CD4-positive, alpha-beta T cell (primary cell): ENCODE data around the gene EIF3A. TPM values are rescaled to one million over a fixed set of nuclear protein-coding genes. Genes with fewer than 3 reads are reported as not detected.
A peak's percentile ranks its signal among the peaks of the same experiment; 100 is the strongest.
"Not testable (repeated sequence)": the region's sequence is repeated elsewhere in the genome, so short reads cannot be mapped to it uniquely, and the experiment has no call there.

Source experiments
- ATAC-seq: fragments of 200-7000 bp; cut with Tn5 transposase; one replicate; pipeline ENCODE4 v1.10.0; 2022; ENCODE audit warnings: mild to moderate bottlenecking; ENCODE audit not compliant: poor library complexity
- CTCF ChIA-PET: fragments of 350-600 bp; sonication (Branson Sonifier 250); formaldehyde crosslinking; loops from one replicate; lab custom pipeline; 2021; ENCODE audit warnings: antibody characterized with exemption, inconsistent platforms; lab: Charles Lee
- POLR2A ChIA-PET: fragments of 350-600 bp; sonication (Branson Sonifier 250); formaldehyde crosslinking; loops from one replicate; lab custom pipeline; 2021; ENCODE audit warnings: antibody characterized with exemption, inconsistent platforms; lab: Charles Lee
- DNase-seq, 14 experiments: peaks; one replicate each; pipeline ENCODE4 v3.0.0-alpha.2; 2013 to 2020; ENCODE audit warnings: mixed read lengths in 2 of 14
- H3K27ac ChIP-seq, 2 donors: one replicate each; pipeline versions ENCODE4 v1.5.1 to v1.7.0; 2013; ENCODE audit warnings: low read length in 2 of 2, low read depth in 1 of 2, mild to moderate bottlenecking in 1 of 2
- H3K27me3 ChIP-seq, 2 experiments: 1 replicate in 1 of 2; 2 replicates in 1 of 2; pipeline versions ENCODE4 v1.6.1 to v1.7.0; 2013; ENCODE audit warnings: low read length in 2 of 2, control low read depth in 1 of 2, mild to moderate bottlenecking in 1 of 2, moderate library complexity in 1 of 2; ENCODE audit not compliant: insufficient read depth in 2 of 2, control insufficient read depth in 1 of 2
- H3K36me3 ChIP-seq: one replicate; pipeline ENCODE4 v1.6.1; 2013; ENCODE audit warnings: low read length, control low read depth; ENCODE audit not compliant: insufficient read depth
- H3K4me1 ChIP-seq: one replicate; pipeline ENCODE4 v1.6.1; 2013; ENCODE audit warnings: low read length, control low read depth; ENCODE audit not compliant: insufficient read depth
- H3K4me3 ChIP-seq: one replicate; pipeline ENCODE4 v1.5.1; 2013; ENCODE audit warnings: mild to moderate bottlenecking, low read length, moderate library complexity
- H3K9me3 ChIP-seq, 2 experiments: 1 replicate in 1 of 2; 2 replicates in 1 of 2; pipeline versions ENCODE4 v1.6.1 to v1.7.0; 2013; ENCODE audit warnings: low read length in 2 of 2, mild to moderate bottlenecking in 2 of 2, control low read depth in 1 of 2, moderate library complexity in 1 of 2; ENCODE audit not compliant: control insufficient read depth in 1 of 2, insufficient read depth in 1 of 2
- H3K27ac Mint-ChIP-seq: one replicate; pipeline ENCODE4 v1.8.0; 2020; ENCODE audit warnings: mixed read lengths
- H3K27me3 Mint-ChIP-seq: one replicate; pipeline ENCODE4 v1.8.0; 2021; ENCODE audit warnings: mixed read lengths
- H3K36me3 Mint-ChIP-seq: one replicate; pipeline ENCODE4 v1.8.0; 2021; ENCODE audit warnings: low read depth, mixed read lengths
- H3K4me1 Mint-ChIP-seq: one replicate; pipeline ENCODE4 v1.8.0; 2021; ENCODE audit warnings: low read depth, mixed read lengths
- H3K4me3 Mint-ChIP-seq: one replicate; pipeline ENCODE4 v1.8.0; 2020; ENCODE audit warnings: mild to moderate bottlenecking, mixed read lengths
- H3K9me3 Mint-ChIP-seq: one replicate; pipeline ENCODE4 v1.8.0; 2020; ENCODE audit warnings: mixed read lengths
- intact Hi-C, 2 experiments: fragments of 100-400 bp; cut with DNase I in 1 of 2; cut with micrococcal nuclease in 1 of 2; formaldehyde crosslinking; loops; one replicate each; pipeline versions ENCODE4 v1.15.1 to v1.9.0; 2023 to 2025; cut with DNase I, micrococcal nuclease
- total RNA-seq, 174 experiments: library from RNA in 2 of 174; stranded (reverse) in 2 of 174; gene quantifications; one replicate each; pipeline ENCODE4 v1.2.3 and lab custom pipeline; 2021 to 2026
- TF ChIP-seq, protein P1 (sequence below): fragments of 200-600 bp; IDR thresholded peaks from one replicate; pipeline ENCODE4 v1.8.0; 2022; ENCODE audit warnings: antibody characterized with exemption, mild to moderate bottlenecking

The EIF3A gene
- total RNA-seq, 2 experiments from 2014 or later: 129 TPM

- H3K9me3 Mint-ChIP-seq, H3K4me3 ChIP-seq, H3K27me3 ChIP-seq, H3K27me3 Mint-ChIP-seq, H3K27ac ChIP-seq, CTCF ChIA-PET, ATAC-seq, DNase-seq, H3K9me3 ChIP-seq, H3K27ac Mint-ChIP-seq: not testable (repeated sequence)
- peaks cover 24% of the 10 kb centered on the region for H3K4me1 ChIP-seq
- peaks cover 13% of the 10 kb centered on the region for H3K4me1 Mint-ChIP-seq
- POLR2A ChIA-PET: interaction anchor here (1.0 to 2.8 kb wide), 2 partner anchors 26 to 38 kb away, joined by 3 to 40 read pairs; partner anchors contain the start of gene EIF3A
- peaks cover 25% of the 10 kb centered on the region for H3K36me3 Mint-ChIP-seq
- H3K4me3 Mint-ChIP-seq: peak overlapping the region; percentile 25
- H3K36me3 ChIP-seq: peaks cover 24% of the 10 kb centered on the region
- intact Hi-C loops: loop anchor here in 1 of 2 experiments (2.0 to 10.0 kb wide), 2 partner anchors 59 to 619 kb away; partner anchors contain the start of genes INPP5F and SFXN4
These were observed 25.3 kb upstream of the EIF3A start for GRCh38 chr10:119105899-119106298.

GRCh38 chr10:119105155-119105554 lies 24.5 kb upstream of the EIF3A start:
- Histone ChIP-seq H3K4me3 (peak overlapping the region; percentile 66), H3K27ac (no peak overlapping the region), H3K9me3 (no peaks in the 10 kb centered on the region), H3K36me3 (peaks cover 17% of the 10 kb centered on the region), H3K27me3 (no peaks in the 10 kb centered on the region), H3K4me1 (peaks cover 26% of the 10 kb centered on the region)
- Mint-ChIP-seq H3K9me3 (no peaks in the 10 kb centered on the region), H3K4me1 (peaks cover 13% of the 10 kb centered on the region), H3K4me3 (peak overlapping the region; percentile 85), H3K27me3 (no peaks in the 10 kb centered on the region), H3K36me3 (peaks cover 19% of the 10 kb centered on the region), H3K27ac (peak overlapping the region; percentile 69)
- CTCF ChIA-PET: interaction anchor here (1.2 kb wide), 2 partner anchors 9 to 26 kb away, joined by 3 to 4 read pairs; no protein-coding TSS in a partner anchor
- DNase-seq (no peak), ATAC-seq (no peak)
- POLR2A ChIA-PET: interaction anchor here (0.6 to 4.8 kb wide), 8 partner anchors 15 to 767 kb away, joined by 3 to 58 read pairs (median 6); partner anchors contain the start of genes EIF3A, MCMBP and RGS10
- TF ChIP-seq, protein P1, sequence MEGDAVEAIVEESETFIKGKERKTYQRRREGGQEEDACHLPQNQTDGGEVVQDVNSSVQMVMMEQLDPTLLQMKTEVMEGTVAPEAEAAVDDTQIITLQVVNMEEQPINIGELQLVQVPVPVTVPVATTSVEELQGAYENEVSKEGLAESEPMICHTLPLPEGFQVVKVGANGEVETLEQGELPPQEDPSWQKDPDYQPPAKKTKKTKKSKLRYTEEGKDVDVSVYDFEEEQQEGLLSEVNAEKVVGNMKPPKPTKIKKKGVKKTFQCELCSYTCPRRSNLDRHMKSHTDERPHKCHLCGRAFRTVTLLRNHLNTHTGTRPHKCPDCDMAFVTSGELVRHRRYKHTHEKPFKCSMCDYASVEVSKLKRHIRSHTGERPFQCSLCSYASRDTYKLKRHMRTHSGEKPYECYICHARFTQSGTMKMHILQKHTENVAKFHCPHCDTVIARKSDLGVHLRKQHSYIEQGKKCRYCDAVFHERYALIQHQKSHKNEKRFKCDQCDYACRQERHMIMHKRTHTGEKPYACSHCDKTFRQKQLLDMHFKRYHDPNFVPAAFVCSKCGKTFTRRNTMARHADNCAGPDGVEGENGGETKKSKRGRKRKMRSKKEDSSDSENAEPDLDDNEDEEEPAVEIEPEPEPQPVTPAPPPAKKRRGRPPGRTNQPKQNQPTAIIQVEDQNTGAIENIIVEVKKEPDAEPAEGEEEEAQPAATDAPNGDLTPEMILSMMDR: no peak
- intact Hi-C loops: loop anchor here in 1 of 2 experiments (2.0 to 10.0 kb wide), 2 partner anchors 60 to 620 kb away; partner anchors contain the start of genes INPP5F and SFXN4

- no peaks in the 10 kb centered on the region for H3K9me3 Mint-ChIP-seq
- H3K4me1 Mint-ChIP-seq: peaks cover 13% of the 10 kb centered on the region
- intact Hi-C loops: loop anchor here in 1 of 2 experiments (1.0 to 10.0 kb wide), 3 partner anchors 24 to 620 kb away; partner anchors contain the start of genes EIF3A, INPP5F and SFXN4
- POLR2A ChIA-PET: interaction anchor here (0.6 to 4.8 kb wide), 14 partner anchors 9 to 768 kb away, joined by 3 to 58 read pairs (median 6); partner anchors contain the start of genes EIF3A, GRK5, MCMBP and RGS10
- H3K27me3 ChIP-seq: no peaks in the 10 kb centered on the region
- H3K27ac Mint-ChIP-seq: peak overlapping the region; percentile 69
- CTCF ChIA-PET: interaction anchor here (0.6 to 1.4 kb wide), 6 partner anchors 10 to 401 kb away, joined by 3 to 4 read pairs (median 3); no protein-coding TSS in a partner anchor
- H3K4me3 Mint-ChIP-seq: peak overlapping the region; percentile 85
- peaks cover 15% of the 10 kb centered on the region for H3K36me3 Mint-ChIP-seq
- ATAC-seq (no peak), DNase-seq (no peak)
- H3K27ac ChIP-seq: no peak overlapping the region
- H3K4me1 ChIP-seq: peaks cover 26% of the 10 kb centered on the region
- peak overlapping the region; percentile 66 for H3K4me3 ChIP-seq
- TF ChIP-seq, protein P1: no peak
- H3K9me3 ChIP-seq: no peaks in the 10 kb centered on the region
- peaks cover 14% of the 10 kb centered on the region for H3K36me3 ChIP-seq
- H3K27me3 Mint-ChIP-seq: no peaks in the 10 kb centered on the region
These were observed 24.0 kb upstream of the EIF3A start for GRCh38 chr10:119104654-119105015.
